Activated CD8-positive, alpha-beta memory T cell treated with anti-CD3 and anti-CD28 coated beads for 36 hours (primary cell): ENCODE measurements around the gene YEATS2. TPM values are rescaled to one million over a fixed set of nuclear protein-coding genes. Genes with fewer than 3 reads are reported as not detected.

Experiments used
- CTCF ChIA-PET: fragments of 350-600 bp; sonication (Branson Sonifier 250); formaldehyde crosslinking; loops from one replicate; lab custom pipeline; 2021; ENCODE audit warnings: antibody characterized with exemption; lab: Charles Lee
- POLR2A ChIA-PET: fragments of 350-600 bp; sonication (Branson Sonifier 250); formaldehyde crosslinking; loops from one replicate; lab custom pipeline; 2021; ENCODE audit warnings: antibody characterized with exemption; lab: Charles Lee
- total RNA-seq, 2 experiments: library from RNA; stranded (reverse); gene quantifications; one replicate each; pipeline ENCODE4 v1.2.3, GENCODE V29; 2021

The YEATS2 gene
- total RNA-seq, 2 experiments from 2014 or later = 44.1 to 46.6 TPM

GRCh38 chr3:183818706-183819624 is 121.4 kb downstream of the YEATS2 start:
- POLR2A ChIA-PET = no interaction called here
- CTCF ChIA-PET = interaction anchor here (0.7 kb wide), 1 partner anchor 77 kb away, joined by 8 read pairs; no protein-coding TSS in a partner anchor

GRCh38 chr3:183819831-183820230 is 122.2 kb downstream of the YEATS2 start:
- POLR2A ChIA-PET = no interaction called here
- CTCF ChIA-PET = no interaction called here

GRCh38 chr3:183822631-183823030 is 125.0 kb downstream of the YEATS2 start:
- CTCF ChIA-PET = no interaction called here
- POLR2A ChIA-PET = no interaction called here

- ChIA-PET POLR2A (no interaction called here), CTCF (no interaction called here)
Measured at GRCh38 chr3:183823963-183824362, 126.4 kb downstream of the YEATS2 start.

GRCh38 chr3:183824761-183825455 is 127.3 kb downstream of the YEATS2 start:
- POLR2A ChIA-PET = no interaction called here
- CTCF ChIA-PET = interaction anchor here (1.1 to 2.1 kb wide), 3 partner anchors 8 to 60 kb away, joined by 3 to 7 read pairs (median 3); partner anchors contain the start of gene PARL

- CTCF ChIA-PET = interaction anchor here (0.8 to 2.1 kb wide), 6 partner anchors 8 to 472 kb away, joined by 3 to 7 read pairs (median 4); partner anchors contain the start of gene PARL
- POLR2A ChIA-PET = interaction anchor here (0.6 to 1.0 kb wide), 2 partner anchors 59 to 73 kb away, joined by 3 to 5 read pairs; no protein-coding TSS in a partner anchor
Measured at GRCh38 chr3:183825456-183826161, 128.0 kb downstream of the YEATS2 start, which contains the start of gene MAP6D1. TSS of gene MAP6D1 (minus strand) at chr3:183825577. CDS start at chr3:183825547, 30 bp downstream.

GRCh38 chr3:183826448-183827250 is 129.1 kb downstream of the YEATS2 start:
- ChIA-PET CTCF (interaction anchor here (0.8 to 2.1 kb wide), 4 partner anchors 11 to 471 kb away, joined by 3 to 7 read pairs (median 4); no protein-coding TSS in a partner anchor), POLR2A (interaction anchor here (1.0 kb wide), 1 partner anchor 58 kb away, joined by 3 read pairs; no protein-coding TSS in a partner anchor)

GRCh38 chr3:183827809-183828537 is 130.4 kb downstream of the YEATS2 start:
- CTCF ChIA-PET = no interaction called here

GRCh38 chr3:183828538-183828870 is 130.9 kb downstream of the YEATS2 start:
- CTCF ChIA-PET = no interaction called here

More at GRCh38 chr3:183827809-183828537, 130.4 kb downstream of the YEATS2 start:
- POLR2A ChIA-PET = no interaction called here

GRCh38 chr3:183829466-183829865 is 131.9 kb downstream of the YEATS2 start:
- CTCF ChIA-PET = no interaction called here
- POLR2A ChIA-PET = no interaction called here

More at GRCh38 chr3:183828538-183828870, 130.9 kb downstream of the YEATS2 start:
- POLR2A ChIA-PET = no interaction called here

GRCh38 chr3:183830187-183830586 is 132.6 kb downstream of the YEATS2 start:
- POLR2A ChIA-PET = no interaction called here

GRCh38 chr3:183833516-183833915 is 135.9 kb downstream of the YEATS2 start:
- ChIA-PET POLR2A (no interaction called here), CTCF (interaction anchor here (1.5 kb wide), 1 partner anchor 18 kb away, joined by 3 read pairs; no protein-coding TSS in a partner anchor)

More at GRCh38 chr3:183830187-183830586, 132.6 kb downstream of the YEATS2 start:
- CTCF ChIA-PET = no interaction called here

GRCh38 chr3:183837390-183837789 is 139.8 kb downstream of the YEATS2 start:
- ChIA-PET POLR2A (no interaction called here), CTCF (interaction anchor here (0.6 kb wide), 1 partner anchor 50 kb away, joined by 3 read pairs; no protein-coding TSS in a partner anchor)

GRCh38 chr3:183837894-183838293 is 140.3 kb downstream of the YEATS2 start:
- ChIA-PET POLR2A (no interaction called here), CTCF (no interaction called here)

- ChIA-PET CTCF (no interaction called here), POLR2A (no interaction called here)
Measured at GRCh38 chr3:183839751-183840150, 142.2 kb downstream of the YEATS2 start.

- CTCF ChIA-PET = interaction anchor here (0.9 to 1.6 kb wide), 2 partner anchors 9 to 40 kb away, joined by 3 to 5 read pairs; partner anchors contain the start of gene PARL
- POLR2A ChIA-PET = no interaction called here
Measured at GRCh38 chr3:183844606-183845005, 147.0 kb downstream of the YEATS2 start.

GRCh38 chr3:183845090-183845489 is 147.5 kb downstream of the YEATS2 start:
- ChIA-PET CTCF (interaction anchor here (1.6 kb wide), 1 partner anchor 39 kb away, joined by 5 read pairs; the partner anchor contains the start of gene PARL), POLR2A (no interaction called here)
